Memory B cell (primary cell): Measurements from ENCODE around the gene KCNJ6.

Source experiments
- ATAC-seq: fragments of 150-1000 bp; cut with Tn5 transposase; 2 replicates; pipeline ENCODE4 v1.10.0; 2021; ENCODE audit warnings: low read depth, mild to moderate bottlenecking, moderate library complexity
- DNase-seq, 2 donors: peaks; one replicate each; pipeline ENCODE4 v3.0.0; 2022; ENCODE audit warnings: low spot score in 2 of 2
- H3K27ac Mint-ChIP-seq: one replicate; pipeline ENCODE4 v1.8.0; 2022; ENCODE audit warnings: mild to moderate bottlenecking, moderate library complexity, mixed read lengths
- H3K27me3 Mint-ChIP-seq: one replicate; pipeline ENCODE4 v1.8.0; 2022; ENCODE audit warnings: mixed read lengths
- H3K36me3 Mint-ChIP-seq: one replicate; pipeline ENCODE4 v1.8.0; 2022; ENCODE audit warnings: mild to moderate bottlenecking, mixed read lengths
- H3K4me1 Mint-ChIP-seq: one replicate; pipeline ENCODE4 v1.8.0; 2022; ENCODE audit warnings: mixed read lengths
- H3K4me3 Mint-ChIP-seq: one replicate; pipeline ENCODE4 v1.8.0; 2022; ENCODE audit warnings: mild to moderate bottlenecking, moderate library complexity, mixed read lengths
- H3K9me3 Mint-ChIP-seq: one replicate; pipeline ENCODE4 v1.8.0; 2022; ENCODE audit warnings: mixed read lengths

Gene KCNJ6

GRCh38 chr21:37842163-37842919 is 73.9 kb downstream of the KCNJ6 start:
- no peak for ATAC-seq

GRCh38 chr21:37837381-37837780 is 78.9 kb downstream of the KCNJ6 start:
- DNase-seq = no peak

More at GRCh38 chr21:37842163-37842919, 73.9 kb downstream of the KCNJ6 start:
- no peak for DNase-seq
- Mint-ChIP-seq H3K27me3 (peaks cover 2% of the 10 kb centered on the region), H3K4me3 (no peak overlapping the region), H3K36me3 (no peaks in the 10 kb centered on the region), H3K9me3 (peaks cover 3% of the 10 kb centered on the region), H3K27ac (no peak overlapping the region), H3K4me1 (no peaks in the 10 kb centered on the region)

GRCh38 chr21:37835481-37835880 is 80.8 kb downstream of the KCNJ6 start:
- no peaks in the 10 kb centered on the region for H3K36me3 Mint-ChIP-seq
- no peak for ATAC-seq
- H3K4me3 Mint-ChIP-seq = no peak overlapping the region
- H3K27ac Mint-ChIP-seq = no peak overlapping the region
- H3K4me1 Mint-ChIP-seq = no peaks in the 10 kb centered on the region
- DNase-seq = no peak
- peaks cover 2% of the 10 kb centered on the region for H3K9me3 Mint-ChIP-seq
- peaks cover 7% of the 10 kb centered on the region for H3K27me3 Mint-ChIP-seq

More at GRCh38 chr21:37837381-37837780, 78.9 kb downstream of the KCNJ6 start:
- peaks cover 2% of the 10 kb centered on the region for H3K27me3 Mint-ChIP-seq
- H3K9me3 Mint-ChIP-seq = peaks cover 2% of the 10 kb centered on the region
- no peak overlapping the region for H3K4me3 Mint-ChIP-seq
- H3K36me3 Mint-ChIP-seq = no peaks in the 10 kb centered on the region
- no peak overlapping the region for H3K27ac Mint-ChIP-seq
- no peak for ATAC-seq
- no peaks in the 10 kb centered on the region for H3K4me1 Mint-ChIP-seq

DNA sequence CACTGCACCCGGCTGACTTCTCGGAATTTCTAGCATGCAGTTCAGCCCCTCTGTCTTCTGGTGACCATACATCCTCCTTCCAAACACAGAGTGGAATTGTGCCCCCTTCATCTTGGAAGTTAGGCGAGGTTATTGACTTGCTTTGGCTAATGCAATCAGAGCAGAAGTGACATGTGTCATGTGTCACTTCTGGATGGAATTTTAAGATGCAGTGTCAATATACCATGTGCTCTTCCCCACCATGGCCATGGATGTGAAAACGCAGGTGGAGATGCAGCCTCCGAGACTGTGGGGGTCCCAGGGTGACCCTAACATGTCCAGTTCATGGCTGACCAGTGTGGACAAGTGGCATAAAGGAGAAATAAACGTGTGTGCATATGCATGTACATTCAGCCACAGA is 83.0 kb downstream of the KCNJ6 start:
- H3K4me1 Mint-ChIP-seq = no peaks in the 10 kb centered on the region

GRCh38 chr21:37829447-37829846 is 86.8 kb downstream of the KCNJ6 start:
- no peak overlapping the region for H3K4me3 Mint-ChIP-seq
- H3K4me1 Mint-ChIP-seq = no peaks in the 10 kb centered on the region
- peaks cover 1% of the 10 kb centered on the region for H3K9me3 Mint-ChIP-seq
- H3K27ac Mint-ChIP-seq = no peak overlapping the region
- H3K27me3 Mint-ChIP-seq = peaks cover 15% of the 10 kb centered on the region
- ATAC-seq = no peak
- H3K36me3 Mint-ChIP-seq = no peaks in the 10 kb centered on the region
- DNase-seq = no peak

More for the DNA sequence above, 83.0 kb downstream of the KCNJ6 start:
- ATAC-seq (no peak), DNase-seq (no peak)
- Mint-ChIP-seq H3K36me3 (no peaks in the 10 kb centered on the region), H3K4me3 (no peak overlapping the region), H3K27ac (no peak overlapping the region), H3K9me3 (peaks cover 2% of the 10 kb centered on the region), H3K27me3 (peaks cover 15% of the 10 kb centered on the region)

DNA sequence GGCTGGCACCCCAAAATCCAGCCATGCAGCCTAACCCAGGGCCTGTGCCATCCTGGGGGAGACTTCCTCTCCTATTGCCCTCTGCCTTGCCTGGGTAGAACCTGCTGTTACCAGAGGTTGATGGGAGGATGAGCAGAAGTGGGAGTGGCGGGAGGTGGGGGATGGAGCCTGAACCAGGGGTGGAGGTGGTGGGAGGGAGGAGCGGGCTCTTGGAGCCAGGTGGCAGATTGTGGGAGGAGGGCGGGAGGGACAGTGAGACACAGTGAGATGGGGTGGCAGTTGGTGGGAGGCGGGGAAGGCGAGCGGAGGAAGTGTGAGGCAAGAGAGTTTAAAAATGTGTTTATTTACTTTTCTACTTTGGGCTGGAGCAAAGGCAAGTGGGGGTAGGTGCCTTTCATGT is 87.3 kb downstream of the KCNJ6 start:
- no peaks in the 10 kb centered on the region for H3K36me3 Mint-ChIP-seq
- DNase-seq (no peak), ATAC-seq (no peak)
- no peak overlapping the region for H3K4me3 Mint-ChIP-seq
- H3K27me3 Mint-ChIP-seq = peaks cover 14% of the 10 kb centered on the region
- peaks cover 1% of the 10 kb centered on the region for H3K9me3 Mint-ChIP-seq
- no peaks in the 10 kb centered on the region for H3K4me1 Mint-ChIP-seq
- no peak overlapping the region for H3K27ac Mint-ChIP-seq

GRCh38 chr21:37828556-37828955 is 87.7 kb downstream of the KCNJ6 start:
- no peak for ATAC-seq
- no peak for DNase-seq
- Mint-ChIP-seq H3K36me3 (no peaks in the 10 kb centered on the region), H3K27me3 (peaks cover 14% of the 10 kb centered on the region), H3K4me1 (no peaks in the 10 kb centered on the region), H3K4me3 (no peak overlapping the region), H3K27ac (no peak overlapping the region), H3K9me3 (peaks cover 1% of the 10 kb centered on the region)

DNA sequence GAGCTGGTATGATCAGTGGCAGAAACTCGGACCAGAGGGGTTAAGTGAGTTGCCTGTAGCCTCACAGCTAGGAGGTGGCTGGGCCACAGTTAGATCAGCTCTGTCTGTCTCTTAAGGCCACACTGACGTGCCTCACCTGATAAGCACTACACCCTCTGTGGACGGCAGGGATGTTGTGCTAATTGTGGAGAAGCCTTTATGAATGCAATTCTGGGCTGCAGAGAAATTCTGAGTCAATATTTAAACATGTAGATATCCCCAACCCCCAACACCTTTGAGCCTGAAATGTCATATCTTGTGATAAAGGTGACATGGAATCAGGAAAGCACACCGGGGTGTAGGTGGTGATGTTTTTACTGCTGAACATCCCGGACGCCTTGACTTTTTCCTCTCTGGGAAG is 88.3 kb downstream of the KCNJ6 start:
- H3K9me3 Mint-ChIP-seq = peaks cover 3% of the 10 kb centered on the region
- ATAC-seq (no peak), DNase-seq (no peak)
- peaks cover 15% of the 10 kb centered on the region for H3K27me3 Mint-ChIP-seq
- no peak overlapping the region for H3K4me3 Mint-ChIP-seq
- no peak overlapping the region for H3K27ac Mint-ChIP-seq
- H3K4me1 Mint-ChIP-seq = no peaks in the 10 kb centered on the region
- H3K36me3 Mint-ChIP-seq = no peaks in the 10 kb centered on the region

DNA sequence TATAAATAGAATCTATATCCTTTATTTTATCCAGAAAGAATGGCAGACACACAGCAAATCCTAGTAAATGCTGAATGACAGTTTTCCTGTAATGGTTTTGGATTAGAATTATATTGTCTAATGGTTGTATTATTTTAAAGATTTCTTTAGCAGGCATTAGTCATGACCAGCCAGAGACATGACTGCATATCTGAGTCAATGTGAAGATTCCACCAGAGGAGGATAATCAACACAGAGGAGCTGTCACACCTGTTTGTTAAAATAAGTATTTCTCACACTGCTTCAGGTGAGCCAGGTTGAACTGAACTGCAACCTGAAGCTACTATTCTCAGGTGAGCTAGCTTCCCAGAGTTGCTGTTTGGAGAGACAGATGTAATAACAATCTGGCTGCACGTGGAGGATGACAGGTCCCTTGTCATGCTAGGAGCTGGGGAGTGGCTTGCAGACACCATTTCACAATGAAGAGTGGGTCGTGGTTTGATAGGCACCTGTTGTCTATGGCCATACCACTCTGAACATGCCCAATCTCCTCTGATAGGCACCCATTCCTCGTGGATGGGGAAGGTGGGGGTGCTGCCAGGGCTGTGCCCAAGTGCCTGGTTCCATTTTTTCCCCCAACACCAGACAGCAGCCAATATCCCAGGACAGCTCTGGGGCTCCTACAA is 94.3 kb downstream of the KCNJ6 start:
- DNase-seq (no peak), ATAC-seq (no peak)
- Mint-ChIP-seq H3K27ac (no peak overlapping the region), H3K27me3 (peaks cover 1% of the 10 kb centered on the region), H3K4me1 (no peaks in the 10 kb centered on the region), H3K9me3 (peaks cover 4% of the 10 kb centered on the region), H3K4me3 (no peak overlapping the region), H3K36me3 (no peaks in the 10 kb centered on the region)

GRCh38 chr21:37821092-37821491 is 95.2 kb downstream of the KCNJ6 start:
- H3K27ac Mint-ChIP-seq = no peak overlapping the region
- DNase-seq = no peak
- ATAC-seq = no peak
- no peaks in the 10 kb centered on the region for H3K4me1 Mint-ChIP-seq
- H3K27me3 Mint-ChIP-seq = peaks cover 1% of the 10 kb centered on the region
- peaks cover 4% of the 10 kb centered on the region for H3K9me3 Mint-ChIP-seq
- H3K4me3 Mint-ChIP-seq = no peak overlapping the region
- H3K36me3 Mint-ChIP-seq = no peaks in the 10 kb centered on the region

GRCh38 chr21:37819372-37819771 is 96.9 kb downstream of the KCNJ6 start:
- DNase-seq = no peak
- H3K4me1 Mint-ChIP-seq = no peaks in the 10 kb centered on the region
- ATAC-seq = no peak
- peaks cover 3% of the 10 kb centered on the region for H3K9me3 Mint-ChIP-seq
- H3K27me3 Mint-ChIP-seq = peaks cover 1% of the 10 kb centered on the region
- H3K27ac Mint-ChIP-seq = no peak overlapping the region
- H3K36me3 Mint-ChIP-seq = no peaks in the 10 kb centered on the region
- H3K4me3 Mint-ChIP-seq = no peak overlapping the region

DNA sequence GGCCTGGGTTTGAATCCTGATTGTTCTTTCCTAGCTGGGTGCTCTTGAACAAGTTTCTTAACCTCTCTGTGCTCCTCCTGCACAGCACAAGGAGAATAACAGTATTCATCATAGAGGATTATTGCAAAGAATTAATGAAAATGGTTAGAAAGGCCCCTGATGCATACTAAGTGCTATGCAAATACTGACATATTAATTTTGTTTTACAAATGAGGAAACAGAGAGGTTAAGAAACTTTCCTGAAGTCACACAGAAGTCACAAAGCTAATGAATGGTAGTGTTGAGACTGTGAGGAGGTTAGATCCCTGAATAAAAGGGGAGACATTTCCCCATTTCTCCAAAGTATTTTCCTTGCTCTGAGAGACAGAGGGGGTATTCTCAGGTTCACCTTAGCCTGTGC is 99.0 kb downstream of the KCNJ6 start:
- no peak overlapping the region for H3K27ac Mint-ChIP-seq
- no peaks in the 10 kb centered on the region for H3K4me1 Mint-ChIP-seq
- DNase-seq (no peak), ATAC-seq (no peak)
- no peaks in the 10 kb centered on the region for H3K36me3 Mint-ChIP-seq
- no peaks in the 10 kb centered on the region for H3K27me3 Mint-ChIP-seq
- peaks cover 2% of the 10 kb centered on the region for H3K9me3 Mint-ChIP-seq
- no peak overlapping the region for H3K4me3 Mint-ChIP-seq

DNA sequence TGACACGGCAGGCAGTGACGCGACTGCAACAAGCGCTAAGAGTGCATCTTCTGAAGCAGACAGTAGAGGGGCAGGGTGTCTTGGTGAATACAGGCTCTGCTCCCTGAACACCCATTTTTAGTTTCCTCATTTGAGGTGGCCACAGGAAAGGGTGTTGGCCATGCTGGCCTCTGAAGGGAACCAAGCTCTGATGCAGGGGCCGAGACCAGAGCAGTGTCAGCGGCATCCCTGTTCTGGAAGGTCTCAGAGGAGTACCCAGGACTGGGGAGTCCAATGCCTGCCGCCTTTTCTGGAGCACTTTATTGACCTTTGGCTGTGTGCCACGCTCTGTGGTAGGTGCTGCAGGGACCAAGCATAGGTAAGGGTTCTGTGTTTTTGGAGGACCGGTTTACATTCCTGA is 100.4 kb downstream of the KCNJ6 start:
- H3K27me3 Mint-ChIP-seq = no peaks in the 10 kb centered on the region
- peaks cover 2% of the 10 kb centered on the region for H3K36me3 Mint-ChIP-seq
- DNase-seq = no peak

GRCh38 chr21:37811711-37812110 is 104.5 kb downstream of the KCNJ6 start:
- Mint-ChIP-seq H3K9me3 (peaks cover 3% of the 10 kb centered on the region), H3K4me3 (no peak overlapping the region), H3K27me3 (peaks cover 3% of the 10 kb centered on the region), H3K27ac (no peak overlapping the region), H3K4me1 (no peaks in the 10 kb centered on the region), H3K36me3 (peaks cover 2% of the 10 kb centered on the region)
- ATAC-seq (no peak), DNase-seq (no peak)

More for the DNA sequence above, 100.4 kb downstream of the KCNJ6 start:
- Mint-ChIP-seq H3K9me3 (peaks cover 4% of the 10 kb centered on the region), H3K27ac (no peak overlapping the region), H3K4me3 (no peak overlapping the region), H3K4me1 (no peaks in the 10 kb centered on the region)
- ATAC-seq = no peak

- Mint-ChIP-seq H3K4me1 (no peaks in the 10 kb centered on the region), H3K27me3 (peaks cover 5% of the 10 kb centered on the region), H3K9me3 (peaks cover 6% of the 10 kb centered on the region), H3K4me3 (no peak overlapping the region), H3K27ac (no peak overlapping the region), H3K36me3 (peaks cover 2% of the 10 kb centered on the region)
- ATAC-seq = no peak
- DNase-seq = no peak
Measured at GRCh38 chr21:37808261-37808660, 108.0 kb downstream of the KCNJ6 start.
